Panc1 (cell line): ENCODE measurements around the gene SBF1. TPM values are rescaled to one million over a fixed set of nuclear protein-coding genes. Genes with fewer than 3 reads are reported as not detected.

Experiments
- ATAC-seq: fragments of 200-7000 bp; cut with Tn5 transposase; 2 replicates; pipeline ENCODE4 v1.9.1; 2020; ENCODE audit warnings: mild to moderate bottlenecking, moderate library complexity
- BruUV-seq: library from RNA; stranded (reverse); fragments of 400-500 nt; replicated peaks from 2 replicates; lab custom pipeline; 2021; lab: Mats Ljungman, UMichigan
- CTCF ChIA-PET: fragments of 300-600 bp; sonication (Branson Sonifier 250); formaldehyde crosslinking; loops from one replicate; lab custom pipeline; 2022; ENCODE audit warnings: antibody characterized with exemption; lab: Charles Lee
- POLR2A ChIA-PET: fragments of 300-600 bp; sonication (Branson Sonifier 250); formaldehyde crosslinking; loops from one replicate; lab custom pipeline; 2022; ENCODE audit warnings: antibody characterized with exemption; lab: Charles Lee
- DNase-seq: peaks from one replicate; pipeline ENCODE4 v3.0.0-alpha.2; 2010; ENCODE audit warnings: low read depth, low spot score
- H3K27ac ChIP-seq: 2 replicates; pipeline ENCODE4 v1.5.1; 2011; ENCODE audit warnings: mild to moderate bottlenecking, low read length, inconsistent platforms
- H3K27me3 ChIP-seq: fragments of 200-500 bp; sonication (Bioruptor generic); 2 replicates; pipeline ENCODE4 v1.6.0; 2014; ENCODE audit warnings: low read length, inconsistent platforms; ENCODE audit not compliant: control insufficient read depth, insufficient read depth
- H3K36me3 ChIP-seq: fragments of 200-500 bp; sonication (Bioruptor generic); 2 replicates; pipeline ENCODE4 v1.5.1; 2014; ENCODE audit warnings: inconsistent platforms, mild to moderate bottlenecking, low read length, moderate library complexity; ENCODE audit not compliant: control insufficient read depth, insufficient read depth
- H3K4me1 ChIP-seq: 2 replicates; pipeline ENCODE4 v1.5.1; 2011; ENCODE audit warnings: inconsistent platforms, mild to moderate bottlenecking, low read length, moderate library complexity; ENCODE audit not compliant: control insufficient read depth, insufficient read depth
- H3K4me3 ChIP-seq, 2 experiments: 2 replicates each; pipeline ENCODE4 v1.5.1; 2011 to 2012; ENCODE audit warnings: low read depth in 2 of 2, low read length in 2 of 2, mild to moderate bottlenecking in 2 of 2, inconsistent platforms in 1 of 2, moderate library complexity in 1 of 2
- H3K9me3 ChIP-seq: fragments of 200-500 bp; sonication (Bioruptor generic); 2 replicates; pipeline ENCODE4 v1.5.1; 2014; ENCODE audit warnings: low read depth, mild to moderate bottlenecking, inconsistent platforms, low read length, moderate library complexity; ENCODE audit not compliant: control insufficient read depth, insufficient read depth
- POLR2AphosphoS5 ChIP-seq: IDR thresholded peaks from 2 replicates; pipeline ENCODE4 v1.6.1; 2012; ENCODE audit warnings: mild to moderate bottlenecking, low read depth, low read length, moderate library complexity
- SIN3A ChIP-seq: IDR thresholded peaks from 2 replicates; pipeline ENCODE4 v1.6.1; 2012; ENCODE audit warnings: low read depth, mild to moderate bottlenecking, low read length, moderate library complexity, borderline replicate concordance; ENCODE audit not compliant: insufficient read depth
- TCF7L2 ChIP-seq: IDR thresholded peaks from 2 replicates; pipeline ENCODE4 v1.6.1; 2011; ENCODE audit warnings: mild to moderate bottlenecking, low read depth, low read length, inconsistent platforms
- in situ Hi-C: cut with HindIII; loops from 2 replicates; pipeline ENCODE4 v1.10.0; 2016; ENCODE audit warnings: low sequenced_read_pairs, low pct_unique_long_range_greater_than_20kb
- intact Hi-C: fragments of 100-400 bp; cut with micrococcal nuclease; formaldehyde crosslinking; loops from one replicate; pipeline ENCODE4 v1.10.0; 2022; ENCODE audit not compliant: unreplicated experiment
- total RNA-seq: library from RNA; stranded (reverse); gene quantifications from one replicate; pipeline ENCODE4 v1.2.1, GENCODE V29; 2021; ENCODE audit not compliant: unreplicated experiment
- TF ChIP-seq, protein P1 (sequence below), 2 experiments: IDR thresholded peaks; 2 replicates each; pipeline ENCODE4 v1.6.1; 2011 to 2012; ENCODE audit warnings: low read depth in 2 of 2, control low read depth in 1 of 2, low read length in 1 of 2, mild to moderate bottlenecking in 1 of 2, moderate library complexity in 1 of 2; ENCODE audit not compliant: insufficient read depth in 1 of 2
- TF ChIP-seq, protein P2 (sequence below): fragments of 450-650 bp; IDR thresholded peaks from 2 replicates; pipeline ENCODE4 v1.5.1; 2017; ENCODE audit warnings: mild to moderate bottlenecking

Gene SBF1
- total RNA-seq, 1 experiment from 2014 or later, result 59.2 TPM

DNA sequence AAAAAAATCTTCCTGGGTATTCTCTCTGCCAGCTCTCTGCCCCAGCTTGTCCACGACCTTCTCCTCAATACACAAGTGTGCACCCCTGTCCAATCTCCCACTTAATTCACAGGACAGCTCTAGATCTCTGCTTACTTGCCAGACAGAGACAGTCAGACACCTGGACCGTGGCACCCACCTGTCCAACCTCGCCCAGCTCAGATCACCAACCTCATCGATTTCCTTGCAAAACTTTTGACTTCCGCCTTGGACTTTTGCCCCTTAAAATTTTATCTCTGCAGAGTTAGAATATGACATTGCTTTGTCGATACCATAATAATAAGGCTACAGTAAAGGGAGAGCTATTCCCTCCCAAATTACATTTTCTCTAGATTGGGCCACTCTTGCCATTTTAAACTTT lies 22.3 kb upstream of the SBF1 start:
- no TSS peak for BruUV-seq
- 0 out of 2 replicates have a peak, but pooled peaks cover 3% of the 10 kb centered on the region for H3K4me1 ChIP-seq
- ATAC-seq (no peak), DNase-seq (no peak)
- POLR2A ChIA-PET, result no interaction called here
- no peaks in the 10 kb centered on the region for H3K36me3 ChIP-seq
- in situ Hi-C loops (no loop called here), intact Hi-C loops (no loop called here)
- no peak overlapping the region for H3K4me3 ChIP-seq
- no peak overlapping the region for H3K27ac ChIP-seq
- H3K9me3 ChIP-seq, result no peaks in the 10 kb centered on the region
- CTCF ChIA-PET, result interaction anchor here (0.6 to 0.7 kb wide), 2 partner anchors 19 to 65 kb away, joined by 3 to 5 read pairs; partner anchors contain the start of gene SYCE3
- H3K27me3 ChIP-seq, result no peaks in the 10 kb centered on the region
- TF ChIP-seq, protein P1, sequence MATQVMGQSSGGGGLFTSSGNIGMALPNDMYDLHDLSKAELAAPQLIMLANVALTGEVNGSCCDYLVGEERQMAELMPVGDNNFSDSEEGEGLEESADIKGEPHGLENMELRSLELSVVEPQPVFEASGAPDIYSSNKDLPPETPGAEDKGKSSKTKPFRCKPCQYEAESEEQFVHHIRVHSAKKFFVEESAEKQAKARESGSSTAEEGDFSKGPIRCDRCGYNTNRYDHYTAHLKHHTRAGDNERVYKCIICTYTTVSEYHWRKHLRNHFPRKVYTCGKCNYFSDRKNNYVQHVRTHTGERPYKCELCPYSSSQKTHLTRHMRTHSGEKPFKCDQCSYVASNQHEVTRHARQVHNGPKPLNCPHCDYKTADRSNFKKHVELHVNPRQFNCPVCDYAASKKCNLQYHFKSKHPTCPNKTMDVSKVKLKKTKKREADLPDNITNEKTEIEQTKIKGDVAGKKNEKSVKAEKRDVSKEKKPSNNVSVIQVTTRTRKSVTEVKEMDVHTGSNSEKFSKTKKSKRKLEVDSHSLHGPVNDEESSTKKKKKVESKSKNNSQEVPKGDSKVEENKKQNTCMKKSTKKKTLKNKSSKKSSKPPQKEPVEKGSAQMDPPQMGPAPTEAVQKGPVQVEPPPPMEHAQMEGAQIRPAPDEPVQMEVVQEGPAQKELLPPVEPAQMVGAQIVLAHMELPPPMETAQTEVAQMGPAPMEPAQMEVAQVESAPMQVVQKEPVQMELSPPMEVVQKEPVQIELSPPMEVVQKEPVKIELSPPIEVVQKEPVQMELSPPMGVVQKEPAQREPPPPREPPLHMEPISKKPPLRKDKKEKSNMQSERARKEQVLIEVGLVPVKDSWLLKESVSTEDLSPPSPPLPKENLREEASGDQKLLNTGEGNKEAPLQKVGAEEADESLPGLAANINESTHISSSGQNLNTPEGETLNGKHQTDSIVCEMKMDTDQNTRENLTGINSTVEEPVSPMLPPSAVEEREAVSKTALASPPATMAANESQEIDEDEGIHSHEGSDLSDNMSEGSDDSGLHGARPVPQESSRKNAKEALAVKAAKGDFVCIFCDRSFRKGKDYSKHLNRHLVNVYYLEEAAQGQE (IDR thresholded peaks at IDR 0.05; ENCODE audit: insufficient read depth in 1 of 2, low read depth in 2 of 2, low read length in 1 of 2), result no peak
- TF ChIP-seq, protein P2, sequence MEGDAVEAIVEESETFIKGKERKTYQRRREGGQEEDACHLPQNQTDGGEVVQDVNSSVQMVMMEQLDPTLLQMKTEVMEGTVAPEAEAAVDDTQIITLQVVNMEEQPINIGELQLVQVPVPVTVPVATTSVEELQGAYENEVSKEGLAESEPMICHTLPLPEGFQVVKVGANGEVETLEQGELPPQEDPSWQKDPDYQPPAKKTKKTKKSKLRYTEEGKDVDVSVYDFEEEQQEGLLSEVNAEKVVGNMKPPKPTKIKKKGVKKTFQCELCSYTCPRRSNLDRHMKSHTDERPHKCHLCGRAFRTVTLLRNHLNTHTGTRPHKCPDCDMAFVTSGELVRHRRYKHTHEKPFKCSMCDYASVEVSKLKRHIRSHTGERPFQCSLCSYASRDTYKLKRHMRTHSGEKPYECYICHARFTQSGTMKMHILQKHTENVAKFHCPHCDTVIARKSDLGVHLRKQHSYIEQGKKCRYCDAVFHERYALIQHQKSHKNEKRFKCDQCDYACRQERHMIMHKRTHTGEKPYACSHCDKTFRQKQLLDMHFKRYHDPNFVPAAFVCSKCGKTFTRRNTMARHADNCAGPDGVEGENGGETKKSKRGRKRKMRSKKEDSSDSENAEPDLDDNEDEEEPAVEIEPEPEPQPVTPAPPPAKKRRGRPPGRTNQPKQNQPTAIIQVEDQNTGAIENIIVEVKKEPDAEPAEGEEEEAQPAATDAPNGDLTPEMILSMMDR, result no peak
- no peak for TF ChIP-seq TCF7L2
- no peak for TF ChIP-seq POLR2AphosphoS5
- no peak for TF ChIP-seq SIN3A

DNA sequence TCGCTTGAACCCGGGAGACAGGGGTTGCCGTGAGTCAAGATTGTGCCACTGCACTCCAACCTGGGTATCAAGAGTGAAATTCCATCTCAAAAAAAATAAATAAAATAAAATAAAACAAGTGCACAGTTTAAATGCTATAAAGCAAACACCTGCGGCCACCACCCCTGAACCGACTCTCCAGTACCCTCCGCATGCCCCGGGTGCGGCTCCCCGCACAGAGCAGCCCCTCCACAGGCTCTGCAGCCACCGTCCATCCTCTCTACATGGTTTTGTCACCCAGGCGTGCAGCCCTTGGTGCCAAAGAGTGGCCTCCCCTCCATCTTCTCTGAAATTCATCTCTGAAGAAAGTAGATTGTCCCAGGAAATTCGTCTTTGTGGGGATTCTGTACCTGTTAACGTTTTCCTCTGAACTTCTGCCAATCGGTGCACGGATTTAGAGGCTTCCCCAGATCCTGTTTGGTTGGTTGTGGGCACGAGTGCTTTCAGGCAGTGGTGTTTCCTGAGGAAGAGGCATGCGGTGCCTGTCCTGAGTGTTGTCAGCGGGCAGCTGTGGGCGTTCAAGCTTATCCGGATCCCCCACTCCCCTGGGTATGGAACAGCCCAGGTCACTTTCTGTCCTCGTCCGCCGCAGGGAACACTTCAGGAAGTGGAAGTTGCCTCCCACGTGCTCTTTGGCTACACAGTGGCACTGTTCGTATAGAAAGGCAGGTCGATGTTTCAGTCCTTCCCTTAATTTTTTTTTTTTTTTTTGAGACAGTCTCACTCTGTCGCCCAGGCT lies 15.9 kb upstream of the SBF1 start:
- H3K4me1 ChIP-seq, result peaks cover 8% of the 10 kb centered on the region
- no peak overlapping the region for H3K27ac ChIP-seq
- no peak for ATAC-seq
- no TSS peak for BruUV-seq
- intact Hi-C loops (no loop called here), in situ Hi-C loops (no loop called here)
- CTCF ChIA-PET, result no interaction called here
- no peak overlapping the region for H3K4me3 ChIP-seq
- TF ChIP-seq, protein P2, result no peak
- POLR2A ChIA-PET, result no interaction called here
- H3K27me3 ChIP-seq, result no peaks in the 10 kb centered on the region
- no peaks in the 10 kb centered on the region for H3K36me3 ChIP-seq
- DNase-seq, result no peak
- H3K9me3 ChIP-seq, result no peaks in the 10 kb centered on the region
